ENCODE measurements around the gene EFNA4. TPM values are rescaled to one million over a fixed set of nuclear protein-coding genes. Genes with fewer than 3 reads are reported as not detected.

The EFNA4 gene
- 4.2 and 13.6 TPM in 2 replicates for total RNA-seq

DNA sequence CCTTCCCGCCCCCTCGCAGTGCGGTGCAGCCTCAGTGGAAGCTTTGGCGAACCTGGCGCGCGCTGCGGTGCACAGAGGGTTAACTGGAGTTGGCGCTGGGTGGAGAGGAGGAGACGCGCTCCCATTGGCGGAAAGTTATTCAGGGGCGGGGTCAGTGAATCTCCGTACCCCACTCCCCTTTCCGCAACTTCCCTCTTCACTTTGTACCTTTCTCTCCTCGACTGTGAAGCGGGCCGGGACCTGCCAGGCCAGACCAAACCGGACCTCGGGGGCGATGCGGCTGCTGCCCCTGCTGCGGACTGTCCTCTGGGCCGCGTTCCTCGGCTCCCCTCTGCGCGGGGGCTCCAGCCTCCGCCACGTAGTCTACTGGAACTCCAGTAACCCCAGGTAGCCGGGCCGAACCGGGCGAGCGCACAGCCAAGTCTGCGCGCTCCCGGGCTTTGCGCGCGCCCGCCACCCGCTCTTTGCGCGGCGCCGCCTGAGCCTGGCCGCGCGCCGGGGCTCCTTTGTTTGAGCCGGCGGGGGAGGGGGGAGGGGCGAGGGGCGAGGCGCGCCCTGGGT is at the start of gene EFNA4:
Gene EFNA4 (plus strand): TSS at position 191 of the 561 bp plus-strand sequence. CDS start 84 bp downstream, at position 275.

GRCh38 chr1:155033524-155033923 is 30.0 kb upstream of the EFNA4 start, which contains the start of the genes DCST1 and DCST2:
DCST1 (plus strand) TSS chr1:155033824; CDS start chr1:155034037, 213 bp downstream.
DCST2 (minus strand) TSS chr1:155033781; CDS start chr1:155033701, 80 bp downstream.

DNA sequence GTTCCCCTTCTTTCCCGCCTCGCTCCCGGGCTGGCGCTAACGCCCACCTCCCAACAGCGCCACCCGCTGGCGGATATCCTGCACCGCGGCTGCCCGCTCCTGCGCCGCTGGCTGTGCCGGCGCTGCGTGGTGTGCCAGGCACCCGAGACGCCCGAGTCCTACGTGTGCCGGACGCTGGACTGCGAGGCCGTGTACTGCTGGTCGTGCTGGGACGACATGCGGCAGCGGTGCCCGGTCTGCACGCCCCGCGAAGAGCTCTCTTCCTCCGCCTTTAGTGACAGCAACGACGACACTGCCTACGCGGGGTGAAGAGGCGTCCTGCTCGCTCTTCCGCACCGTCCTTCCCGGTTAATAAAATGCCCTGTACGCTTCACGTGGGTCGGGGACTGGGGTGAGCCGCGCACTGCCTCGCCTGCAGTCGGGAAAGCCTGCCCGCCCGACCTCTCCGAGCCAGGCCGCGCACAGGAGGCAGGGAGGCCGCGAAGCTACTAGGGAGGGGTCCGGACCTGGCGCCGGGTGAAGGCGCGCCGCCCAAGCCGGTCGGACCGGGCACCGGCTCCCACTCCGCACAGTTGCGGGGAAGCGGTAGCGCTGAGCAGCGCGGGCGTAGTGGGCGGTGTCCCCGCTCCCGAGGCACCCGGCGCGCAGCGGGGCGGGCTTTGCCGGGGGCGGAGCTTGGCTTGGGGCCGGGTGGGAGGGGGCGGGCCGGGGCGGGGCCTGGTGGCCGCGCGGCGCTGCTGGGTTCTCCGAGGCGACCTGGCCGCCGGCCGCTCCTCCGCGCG is 12.8 kb upstream of the EFNA4 start, which contains the start of gene ADAM15:
Gene ADAM15 (plus strand): TSS at position 757 of the 782 bp plus-strand sequence. CDS start 71 bp downstream, outside the sequence.

GRCh38 chr1:155078469-155079209 is 15.1 kb downstream of the EFNA4 start, which contains the start of gene EFNA3:
EFNA3 (plus strand) TSS chr1:155078837; CDS start chr1:155078942, 105 bp downstream.

Other genes starting within 250 kb of the EFNA4 start
- gene KCNN3, start 193.5 kb upstream of the EFNA4 start, total RNA-seq, result 0.16 and 1.5 TPM in 2 replicates
- gene PMVK, start 127.0 kb upstream of the EFNA4 start, total RNA-seq, result 8.6 and 10.6 TPM in 2 replicates
- 74.6 and 104 TPM in 2 replicates for gene PBXIP1, start 107.6 kb upstream of the EFNA4 start, total RNA-seq
- 7.7 and 18.3 TPM in 2 replicates for gene PYGO2, start 102.0 kb upstream of the EFNA4 start, total RNA-seq
- 159 and 342 TPM in 2 replicates for gene SHC1, start 93.0 kb upstream of the EFNA4 start, total RNA-seq
- gene CKS1B, start 89.1 kb upstream of the EFNA4 start, total RNA-seq, result 56.2 and 86.6 TPM in 2 replicates
- 16.8 and 25.1 TPM in 2 replicates for gene FLAD1, start 80.4 kb upstream of the EFNA4 start, total RNA-seq
- 0.76 TPM in 1 of 2 replicates, not detected in the other for gene LENEP, start 70.2 kb upstream of the EFNA4 start, total RNA-seq
- 7.6 and 11.1 TPM in 2 replicates for gene ZBTB7B, start 60.9 kb upstream of the EFNA4 start, total RNA-seq
- under 0.01 and 0.13 TPM in 2 replicates for gene DCST2, start 30.0 kb upstream of the EFNA4 start, total RNA-seq
- gene DCST1, start 29.9 kb upstream of the EFNA4 start, total RNA-seq, result not detected in 2 replicates
- 241 and 324 TPM in 2 replicates for gene ADAM15, start 12.4 kb upstream of the EFNA4 start, total RNA-seq
- gene EFNA3, start 15.1 kb downstream of the EFNA4 start, total RNA-seq, result 1.3 and 1.8 TPM in 2 replicates
- 99.7 and 161 TPM in 2 replicates for gene EFNA1, start 64.1 kb downstream of the EFNA4 start, total RNA-seq
- gene SLC50A1, start 72.1 kb downstream of the EFNA4 start, total RNA-seq, result 22.8 and 26.1 TPM in 2 replicates
- 20.9 and 56.7 TPM in 2 replicates for gene DPM3, start 76.8 kb downstream of the EFNA4 start, total RNA-seq
- gene KRTCAP2, start 109.6 kb downstream of the EFNA4 start, total RNA-seq, result 96.2 and 98.4 TPM in 2 replicates
- 1.6 and 4.5 TPM in 2 replicates for gene TRIM46, start 110.1 kb downstream of the EFNA4 start, total RNA-seq
- gene THBS3, start 144.2 kb downstream of the EFNA4 start, total RNA-seq, result 9.4 and 18.5 TPM in 2 replicates
- 30.3 and 31.6 TPM in 2 replicates for gene MTX1, start 145.0 kb downstream of the EFNA4 start, total RNA-seq
- 3.4 and 7.2 TPM in 2 replicates for gene ENTREP3, start 191.7 kb downstream of the EFNA4 start, total RNA-seq
- gene SCAMP3, start 198.6 kb downstream of the EFNA4 start, total RNA-seq, result 27.2 and 45.4 TPM in 2 replicates
- gene CLK2, start 209.8 kb downstream of the EFNA4 start, total RNA-seq, result 15.5 and 45.7 TPM in 2 replicates
- 0.32 and 1.0 TPM in 2 replicates for gene HCN3, start 213.7 kb downstream of the EFNA4 start, total RNA-seq
- gene PKLR, start 237.7 kb downstream of the EFNA4 start, total RNA-seq, result 0.06 TPM in 1 of 2 replicates, not detected in the other
- 337 and 454 TPM in 2 replicates for gene FDPS, start 245.1 kb downstream of the EFNA4 start, total RNA-seq

Measured in bladder microvascular endothelial cell (primary cell).